Brain microvascular endothelial cell (primary cell): Measurements from ENCODE around the gene FGD1.

Source experiments
- DNase-seq: peaks from one replicate; pipeline ENCODE4 v3.0.0-alpha.2; 2020
- H3K27ac ChIP-seq: fragments of 250-450 bp; sonication (Bioruptor Pico); 2 replicates; pipeline ENCODE4 v1.5.1; 2020; ENCODE audit warnings: mild to moderate bottlenecking, moderate library complexity
- H3K27me3 ChIP-seq: fragments of 250-450 bp; sonication (Bioruptor Pico); replicated peaks from 2 replicates; pipeline ENCODE4 v1.5.1; 2020; ENCODE audit warnings: mild to moderate bottlenecking
- H3K36me3 ChIP-seq: fragments of 250-450 bp; sonication (Bioruptor Pico); replicated peaks from 2 replicates; pipeline ENCODE4 v1.5.1; 2020; ENCODE audit warnings: mild to moderate bottlenecking
- H3K4me3 ChIP-seq: 2 replicates; pipeline ENCODE4 v1.5.1; 2011; ENCODE audit warnings: low read depth, mild to moderate bottlenecking, control low read depth, low read length, moderate library complexity
- CTCF ChIP-seq: IDR thresholded peaks from 2 replicates; pipeline ENCODE4 v1.5.1; 2011; ENCODE audit warnings: low read depth, mild to moderate bottlenecking, moderate library complexity, low read length, control low read depth, inconsistent platforms; ENCODE audit errors: missing control alignments
- in situ Hi-C: cut with HindIII; loops from 2 replicates; pipeline ENCODE4 v1.10.0; 2017; ENCODE audit warnings: low sequenced_read_pairs, low pct_ligation_motif_present

The FGD1 gene

GRCh38 chrX:54479136-54480111 is 16.6 kb downstream of the FGD1 start:
- TF ChIP-seq CTCF: no peak
- Histone ChIP-seq H3K27ac (no peak overlapping the region), H3K4me3 (no peak overlapping the region), H3K27me3 (no peaks in the 10 kb centered on the region), H3K36me3 (no peaks in the 10 kb centered on the region)
- in situ Hi-C loops: no loop called here
- DNase-seq: no peak

GRCh38 chrX:54473993-54474859 is 21.8 kb downstream of the FGD1 start:
- in situ Hi-C loops: no loop called here
- H3K27me3 ChIP-seq: no peaks in the 10 kb centered on the region

GRCh38 chrX:54470054-54470760 is 25.8 kb downstream of the FGD1 start:
- no peak overlapping the region for H3K4me3 ChIP-seq
- H3K27me3 ChIP-seq: no peaks in the 10 kb centered on the region
- H3K36me3 ChIP-seq: no peaks in the 10 kb centered on the region
- no peak overlapping the region for H3K27ac ChIP-seq
- TF ChIP-seq CTCF: no peak
- DNase-seq: no peak
- in situ Hi-C loops: no loop called here

More at GRCh38 chrX:54473993-54474859, 21.8 kb downstream of the FGD1 start:
- TF ChIP-seq CTCF: no peak
- Histone ChIP-seq H3K4me3 (no peak overlapping the region), H3K36me3 (no peaks in the 10 kb centered on the region), H3K27ac (no peak overlapping the region)
- DNase-seq: no peak

- no peak overlapping the region for H3K27ac ChIP-seq
- no peaks in the 10 kb centered on the region for H3K27me3 ChIP-seq
- in situ Hi-C loops: no loop called here
- no peaks in the 10 kb centered on the region for H3K36me3 ChIP-seq
- peak; percentile 67 for TF ChIP-seq CTCF
- no peak overlapping the region for H3K4me3 ChIP-seq
- peak; percentile 14 for DNase-seq
Measured at GRCh38 chrX:54452920-54453319, 43.1 kb downstream of the FGD1 start.

GRCh38 chrX:54449929-54450328 is 46.1 kb downstream of the FGD1 start:
- in situ Hi-C loops: no loop called here
- Histone ChIP-seq H3K27ac (no peak overlapping the region), H3K4me3 (no peak overlapping the region), H3K36me3 (no peaks in the 10 kb centered on the region), H3K27me3 (no peaks in the 10 kb centered on the region)
- DNase-seq: no peak
- TF ChIP-seq CTCF: no peak
